Prostate gland (tissue), 2 donors: Measurements from ENCODE around the gene CNKSR3.

Experiments
- CTCF ChIP-seq, 4 experiments: fragments of 200-600 bp in 2 of 4; fragments of 450-650 bp in 2 of 4; sonication (generic) in 2 of 4; IDR thresholded peaks; 1 replicate in 3 of 4; 2 replicates in 1 of 4; pipeline ENCODE4 v1.5.1; 2016 to 2019; ENCODE audit warnings: antibody characterized with exemption in 4 of 4, mild to moderate bottlenecking in 2 of 4, moderate library complexity in 2 of 4
- POLR2A ChIP-seq: fragments of 450-650 bp; IDR thresholded peaks from one replicate; pipeline ENCODE4 v1.6.1; 2016; ENCODE audit warnings: antibody characterized with exemption, mild to moderate bottlenecking

GRCh38 chr6:154532426-154532825 is 21.9 kb upstream of the CNKSR3 start:
- TF ChIP-seq POLR2A, result no peak
- TF ChIP-seq CTCF (IDR thresholded peaks at IDR 0.05), result no peak
